ENCODE measurements around the gene PCF11.

GRCh38 chr11:83132191-83132590 is 24.7 kb upstream of the PCF11 start:
- TF ChIP-seq CTCF (IDR thresholded peaks at IDR 0.05) (no peak), EZH2 (IDR thresholded peaks at IDR 0.05) (no peak), EZH2phosphoT487 (IDR thresholded peaks at IDR 0.05) (no peak)
